Astrocyte of the cerebellum (primary cell): ENCODE results near the gene MAP3K7.

ENCODE experiments used
- DNase-seq: peaks from one replicate; pipeline ENCODE4 v3.0.0-alpha.2; 2011; ENCODE audit warnings: low read depth
- H3K4me3 ChIP-seq: 2 replicates; pipeline ENCODE4 v1.5.1; 2011; ENCODE audit warnings: mild to moderate bottlenecking, low read depth, low read length, moderate library complexity
- CTCF ChIP-seq: IDR thresholded peaks from 2 replicates; pipeline ENCODE4 v1.5.1; 2012; ENCODE audit warnings: low read length, low read depth, moderate library complexity, mild to moderate bottlenecking; ENCODE audit errors: missing control alignments
- in situ Hi-C: cut with HindIII; loops from 2 replicates; pipeline ENCODE4 v1.10.0; 2017; ENCODE audit warnings: low sequenced_read_pairs

The MAP3K7 gene

GRCh38 chr6:90477366-90477765 lies 109.5 kb downstream of the MAP3K7 start:
- TF ChIP-seq CTCF: no peak
- no peak for DNase-seq
- in situ Hi-C loops: loop anchor here (25.0 kb wide), 1 partner anchor 515 kb away; no protein-coding TSS in a partner anchor
- H3K4me3 ChIP-seq: no peak overlapping the region

- DNase-seq: no peak
- H3K4me3 ChIP-seq: no peak overlapping the region
- TF ChIP-seq CTCF: no peak
- in situ Hi-C loops: no loop called here
Measured at GRCh38 chr6:90472716-90473115, 114.2 kb downstream of the MAP3K7 start.

- H3K4me3 ChIP-seq: no peak overlapping the region
- no peak for DNase-seq
- no peak for TF ChIP-seq CTCF
- in situ Hi-C loops: no loop called here
Measured at GRCh38 chr6:90471263-90471662, 115.6 kb downstream of the MAP3K7 start.

GRCh38 chr6:90469906-90470305 lies 117.0 kb downstream of the MAP3K7 start:
- no peak for TF ChIP-seq CTCF
- DNase-seq: peak; percentile 37
- H3K4me3 ChIP-seq: no peak overlapping the region
- in situ Hi-C loops: no loop called here

- no peak overlapping the region for H3K4me3 ChIP-seq
- no peak for DNase-seq
- TF ChIP-seq CTCF: no peak
- in situ Hi-C loops: no loop called here
Measured at GRCh38 chr6:90468859-90469258, 118.0 kb downstream of the MAP3K7 start.

GRCh38 chr6:90468080-90468479 lies 118.8 kb downstream of the MAP3K7 start:
- no peak for TF ChIP-seq CTCF
- no peak for DNase-seq
- in situ Hi-C loops: no loop called here
- no peak overlapping the region for H3K4me3 ChIP-seq

GRCh38 chr6:90467546-90467945 lies 119.3 kb downstream of the MAP3K7 start:
- no peak for DNase-seq
- TF ChIP-seq CTCF: no peak
- no peak overlapping the region for H3K4me3 ChIP-seq
- in situ Hi-C loops: no loop called here
